Subcutaneous adipose tissue (tissue), 4 donors: Measurements from ENCODE around the gene SUN1. TPM values are rescaled to one million over a fixed set of nuclear protein-coding genes. Genes with fewer than 3 reads are reported as not detected.

Experiments
- CTCF ChIP-seq: fragments of 450-650 bp; IDR thresholded peaks from one replicate; pipeline ENCODE4 v1.5.1; 2016; ENCODE audit warnings: low read depth, mild to moderate bottlenecking, control low read depth, antibody characterized with exemption, moderate library complexity
- total RNA-seq, 4 donors: library from RNA; depleted of rRNA; stranded (reverse); fragments of >200 nt; gene quantifications; one replicate each; pipeline ENCODE4 v1.1.0, GENCODE V29; 2016

SUN1 gene
- total RNA-seq, 4 donors from 2014 or later = 103 to 239 (median 166) TPM

GRCh38 chr7:802500-803242 is 29.6 kb upstream of the SUN1 start:
- TF ChIP-seq CTCF = no peak

- TF ChIP-seq CTCF = no peak
Measured at GRCh38 chr7:803243-803635, 29.0 kb upstream of the SUN1 start.

- TF ChIP-seq CTCF = no peak
Measured at GRCh38 chr7:805261-805660, 27.0 kb upstream of the SUN1 start.

GRCh38 chr7:815284-816216 is 16.7 kb upstream of the SUN1 start:
- TF ChIP-seq CTCF = no peak

GRCh38 chr7:816300-816750 is 16.0 kb upstream of the SUN1 start:
- no peak for TF ChIP-seq CTCF

GRCh38 chr7:816751-817671 is 15.3 kb upstream of the SUN1 start:
- TF ChIP-seq CTCF = no peak
